K562 (cell line): ENCODE measurements around the gene CCND3. TPM values are rescaled to one million over a fixed set of nuclear protein-coding genes. Genes with fewer than 3 reads are reported as not detected.

Experiments
- BCOR ChIP-seq: fragments of 450-650 bp; IDR thresholded peaks from 2 replicates; pipeline ENCODE4 v1.6.1; 2016
- BRD9 ChIP-seq: fragments of 450-650 bp; IDR thresholded peaks from 2 replicates; pipeline ENCODE4 v1.6.1; 2018; ENCODE audit warnings: low read depth; ENCODE audit not compliant: partially characterized antibody
- C11orf30 ChIP-seq: fragments of 450-650 bp; IDR thresholded peaks from 2 replicates; pipeline ENCODE4 v1.6.1; 2016; ENCODE audit warnings: low read depth, mild to moderate bottlenecking
- ELF1 ChIP-seq: fragments of 200-800 bp; sonication (Bioruptor generic); IDR thresholded peaks from 2 replicates; pipeline ENCODE4 v1.6.1; 2016; ENCODE audit warnings: missing genetic modification characterization, missing compliant biosample characterization
- FIP1L1 ChIP-seq: fragments of 200-400 bp; formaldehyde crosslinking; IDR thresholded peaks from 2 replicates; pipeline ENCODE4 v1.6.1; 2018; ENCODE audit warnings: mild to moderate bottlenecking, low read depth, low read length; ENCODE audit not compliant: poor library complexity, severe bottlenecking
- FOXA3 ChIP-seq, 2 experiments: fragments of 450-650 bp in 1 of 2; sonication (generic) in 1 of 2; formaldehyde crosslinking; IDR thresholded peaks in 1 of 2; conservative IDR thresholded peaks in 1 of 2; 2 replicates each; pipeline versions ENCODE4 v1.4.0 to v1.8.0; 2020 to 2022; ENCODE audit warnings: mild to moderate bottlenecking in 2 of 2, missing genetic modification reagents in 1 of 2
- FOXK2 ChIP-seq, 2 experiments: fragments of 450-650 bp; IDR thresholded peaks in 1 of 2; conservative IDR thresholded peaks in 1 of 2; 2 replicates each; pipeline ENCODE4 v1.6.1; 2016; ENCODE audit warnings: low read depth in 2 of 2, mild to moderate bottlenecking in 1 of 2
- GTF2F1 ChIP-seq: IDR thresholded peaks from 2 replicates; pipeline ENCODE4 v1.6.1; 2011; ENCODE audit warnings: low read depth, low read length, improper control_type of control experiment
- KDM4B ChIP-seq, 2 experiments: fragments of 450-650 bp in 1 of 2; sonication (generic) in 1 of 2; IDR thresholded peaks; 2 replicates each; pipeline ENCODE4 v1.6.1; 2016 to 2017; ENCODE audit warnings: borderline replicate concordance in 2 of 2, antibody characterized with exemption in 1 of 2, low read depth in 1 of 2, mild to moderate bottlenecking in 1 of 2
- MAX ChIP-seq: sonication (generic); formaldehyde crosslinking; IDR thresholded peaks from 2 replicates; pipeline ENCODE4 v1.9.0; 2022; ENCODE audit warnings: mild to moderate bottlenecking, missing genetic modification reagents
- PHB2 ChIP-seq: fragments of 450-650 bp; IDR thresholded peaks from 2 replicates; pipeline ENCODE4 v1.6.1; 2017; ENCODE audit warnings: low read depth
- POLR2G ChIP-seq: fragments of 200-400 bp; formaldehyde crosslinking; IDR thresholded peaks from 2 replicates; pipeline ENCODE4 v1.6.1; 2017; ENCODE audit warnings: low read depth, mild to moderate bottlenecking, antibody characterized with exemption, low read length, moderate library complexity
- RNF2 ChIP-seq: sonication (generic); IDR thresholded peaks from 2 replicates; pipeline ENCODE4 v1.6.1; 2016
- RNF219 ChIP-seq: fragments of 250-450 bp; sonication (Bioruptor Pico); IDR thresholded peaks from 2 replicates; pipeline ENCODE4 v1.5.0; 2022; ENCODE audit warnings: mild to moderate bottlenecking
- SOX6 ChIP-seq: fragments of 450-650 bp; IDR thresholded peaks from 2 replicates; pipeline ENCODE4 v1.6.1; 2014; ENCODE audit warnings: mild to moderate bottlenecking
- SRSF1 ChIP-seq: fragments of 200-400 bp; formaldehyde crosslinking; IDR thresholded peaks from 2 replicates; pipeline ENCODE4 v1.6.1; 2017; ENCODE audit warnings: mild to moderate bottlenecking, low read depth, low read length, moderate library complexity
- TOE1 ChIP-seq, 2 experiments: fragments of 450-650 bp in 1 of 2; sonication (generic) in 1 of 2; formaldehyde crosslinking in 1 of 2; IDR thresholded peaks; 2 replicates each; pipeline versions ENCODE4 v1.7.1 to v1.8.0; 2016 to 2022; ENCODE audit warnings: borderline replicate concordance in 2 of 2, mild to moderate bottlenecking in 2 of 2, antibody characterized with exemption in 1 of 2, inconsistent platforms in 1 of 2, low read depth in 1 of 2, missing genetic modification reagents in 1 of 2, moderate library complexity in 1 of 2
- ZBED1 ChIP-seq: IDR thresholded peaks from 2 replicates; pipeline ENCODE4 v1.6.1; 2014
- ZBTB49 ChIP-seq: sonication (generic); formaldehyde crosslinking; IDR thresholded peaks from 2 replicates; pipeline ENCODE4 v1.8.0; 2022; ENCODE audit warnings: missing genetic modification reagents, mild to moderate bottlenecking, borderline replicate concordance
- ZNF253 ChIP-seq: fragments of 250-450 bp; sonication (Bioruptor Pico); conservative IDR thresholded peaks from 2 replicates; pipeline ENCODE4 v1.6.1; 2021; ENCODE audit warnings: mild to moderate bottlenecking
- ZNF324 ChIP-seq: fragments of 250-450 bp; sonication (Bioruptor Pico); IDR thresholded peaks from 2 replicates; pipeline ENCODE4 v1.4.0; 2020; ENCODE audit warnings: mild to moderate bottlenecking
- ZNF445 ChIP-seq: fragments of 250-450 bp; sonication (Bioruptor Pico); IDR thresholded peaks from 2 replicates; pipeline ENCODE4 v1.4.0; 2020; ENCODE audit warnings: low read depth, mild to moderate bottlenecking, moderate library complexity
- ZNF75A ChIP-seq: fragments of 450-650 bp; formaldehyde crosslinking; IDR thresholded peaks from 2 replicates; pipeline ENCODE4 v1.4.0; 2020; ENCODE audit warnings: mild to moderate bottlenecking
- polyA plus RNA-seq, 8 experiments: library from polyadenylated mRNA; depleted of rRNA in 4 of 8; stranded (reverse) in 5 of 8; unstranded in 3 of 8; fragments of >200 nt; fragmentation: Nextera tagmentation in 2 of 8; fragmentation: Illumina TruSeq in 1 of 8; extraction: Ambion mirVana in 2 of 8; extraction: Trizol in 1 of 8; gene quantifications; 2 replicates each; pipeline versions ENCODE4 v1.2.1 to v1.2.3, GENCODE V29; 2011 to 2014; ENCODE audit warnings: inconsistent platforms in 1 of 8, missing spikeins in 1 of 8
- total RNA-seq, 7 experiments: library from RNA; depleted of rRNA in 6 of 7; stranded (reverse); fragments of >200 nt in 6 of 7; fragmentation: Illumina TruSeq in 2 of 7; extraction: Trizol in 2 of 7; gene quantifications; 2 replicates each; pipeline versions ENCODE4 v1.2.1 to v1.2.3, GENCODE V29; 2011 to 2021; ENCODE audit warnings: low replicate concordance in 1 of 7
- TF ChIP-seq, protein P1 (sequence below): fragments of 200-400 bp; formaldehyde crosslinking; IDR thresholded peaks from 2 replicates; pipeline ENCODE4 v1.6.1; 2017; ENCODE audit warnings: mild to moderate bottlenecking, low read depth, low read length, moderate library complexity

Gene CCND3
- total and polyA plus RNA-seq, 9 of the 15 experiments (the other 6 are each of a cell fraction or from before 2014, with no cell fraction given): 21.5 to 204 (median 97.4) TPM

- TF ChIP-seq, protein P1, sequence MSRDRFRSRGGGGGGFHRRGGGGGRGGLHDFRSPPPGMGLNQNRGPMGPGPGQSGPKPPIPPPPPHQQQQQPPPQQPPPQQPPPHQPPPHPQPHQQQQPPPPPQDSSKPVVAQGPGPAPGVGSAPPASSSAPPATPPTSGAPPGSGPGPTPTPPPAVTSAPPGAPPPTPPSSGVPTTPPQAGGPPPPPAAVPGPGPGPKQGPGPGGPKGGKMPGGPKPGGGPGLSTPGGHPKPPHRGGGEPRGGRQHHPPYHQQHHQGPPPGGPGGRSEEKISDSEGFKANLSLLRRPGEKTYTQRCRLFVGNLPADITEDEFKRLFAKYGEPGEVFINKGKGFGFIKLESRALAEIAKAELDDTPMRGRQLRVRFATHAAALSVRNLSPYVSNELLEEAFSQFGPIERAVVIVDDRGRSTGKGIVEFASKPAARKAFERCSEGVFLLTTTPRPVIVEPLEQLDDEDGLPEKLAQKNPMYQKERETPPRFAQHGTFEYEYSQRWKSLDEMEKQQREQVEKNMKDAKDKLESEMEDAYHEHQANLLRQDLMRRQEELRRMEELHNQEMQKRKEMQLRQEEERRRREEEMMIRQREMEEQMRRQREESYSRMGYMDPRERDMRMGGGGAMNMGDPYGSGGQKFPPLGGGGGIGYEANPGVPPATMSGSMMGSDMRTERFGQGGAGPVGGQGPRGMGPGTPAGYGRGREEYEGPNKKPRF: no peak
- no peak for TF ChIP-seq RNF2
- no peak for TF ChIP-seq ZNF253
- no peak for TF ChIP-seq RNF219 (CRISPR knock-in tag)
- TF ChIP-seq TOE1 (IDR thresholded peaks at IDR 0.05; ENCODE audit: borderline replicate concordance): 0 out of 2 replicates have a peak, but pooled peaks have one; percentile 8
- no peak for TF ChIP-seq TOE1 (CRISPR knock-in tag; IDR thresholded peaks at IDR 0.05; ENCODE audit: borderline replicate concordance, low read depth)
- TF ChIP-seq SRSF1: peak; percentile 19; the same call in 1 of the 2 replicates
- peak; percentile 60; the same call in 1 of the 2 replicates for TF ChIP-seq POLR2G
- TF ChIP-seq KDM4B (IDR thresholded peaks at IDR 0.05; ENCODE audit: borderline replicate concordance in 2 of 2, low read depth in 1 of 2): no peak
- TF ChIP-seq ZBED1: no peak
- TF ChIP-seq ZNF445 (CRISPR knock-in tag): no peak
- TF ChIP-seq GTF2F1: no peak
- peak; percentile 65 for TF ChIP-seq FIP1L1
- no peak for TF ChIP-seq ZNF324
- TF ChIP-seq PHB2: no peak
- TF ChIP-seq BCOR: no peak
- no peak for TF ChIP-seq FOXA3 (CRISPR knock-in tag; conservative IDR thresholded peaks at IDR 0.05 in 1 of 2, IDR thresholded peaks at IDR 0.05 in 1 of 2)
- TF ChIP-seq MAX (CRISPR knock-in tag): peak; percentile 5; the same call in 1 of the 2 replicates
- TF ChIP-seq ELF1 (tag): no peak
- peak in 1 of 2 experiments; percentile 11; a peak in 1 of 4 replicates for TF ChIP-seq FOXK2 (conservative IDR thresholded peaks at IDR 0.05 in 1 of 2, IDR thresholded peaks at IDR 0.05 in 1 of 2; ENCODE audit: low read depth in 2 of 2)
- TF ChIP-seq ZBTB49 (CRISPR knock-in tag): no peak
- TF ChIP-seq ZNF75A (CRISPR knock-in tag): no peak
- TF ChIP-seq BRD9: no peak
- no peak for TF ChIP-seq C11orf30
- TF ChIP-seq SOX6: no peak
These were observed 20.0 kb downstream of the CCND3 start (continued) for GRCh38 chr6:41921712-41921998.
